Loucy (cell line): ENCODE results near the gene CYTH3.

Experiments
- H2AFZ ChIP-seq: fragments of 200-600 bp; sonication (generic); 2 replicates; pipeline ENCODE4 v1.6.0; 2016; ENCODE audit warnings: antibody characterized with exemption, mild to moderate bottlenecking, low read length, moderate library complexity
- H3F3A ChIP-seq: fragments of 200-600 bp; 2 replicates; pipeline ENCODE4 v1.6.0; 2016; ENCODE audit warnings: antibody characterized with exemption, low read depth, mild to moderate bottlenecking
- H3K27me3 ChIP-seq: fragments of 200-600 bp; sonication (generic); 2 replicates; pipeline ENCODE4 v1.6.1; 2014; ENCODE audit warnings: low read length, mild to moderate bottlenecking; ENCODE audit not compliant: insufficient read depth, poor library complexity, severe bottlenecking
- H3K36me3 ChIP-seq: fragments of 200-600 bp; sonication (generic); 2 replicates; pipeline ENCODE4 v1.6.1; 2016; ENCODE audit warnings: low read length; ENCODE audit not compliant: insufficient read depth
- H3K4me1 ChIP-seq: fragments of 200-600 bp; sonication (generic); 2 replicates; pipeline ENCODE4 v1.5.1; 2014; ENCODE audit warnings: low read length, mild to moderate bottlenecking; ENCODE audit not compliant: insufficient read depth, poor library complexity, severe bottlenecking
- H3K4me2 ChIP-seq: fragments of 200-600 bp; sonication (generic); 2 replicates; pipeline ENCODE4 v1.6.0; 2014; ENCODE audit warnings: antibody characterized with exemption, low read length, low read depth, mild to moderate bottlenecking; ENCODE audit not compliant: poor library complexity, severe bottlenecking
- H3K4me3 ChIP-seq: fragments of 200-600 bp; sonication (generic); 2 replicates; pipeline ENCODE4 v1.5.1; 2014; ENCODE audit warnings: low read length, mild to moderate bottlenecking, mixed read lengths; ENCODE audit not compliant: poor library complexity, severe bottlenecking
- H3K79me2 ChIP-seq: fragments of 200-600 bp; sonication (generic); 2 replicates; pipeline ENCODE4 v1.6.1; 2014; ENCODE audit warnings: low read length; ENCODE audit not compliant: insufficient read depth
- H3K9ac ChIP-seq: fragments of 200-600 bp; sonication (generic); 2 replicates; pipeline ENCODE4 v1.6.0; 2014; ENCODE audit warnings: mild to moderate bottlenecking, low read depth, low read length, moderate library complexity; ENCODE audit not compliant: poor library complexity, severe bottlenecking
- H3K9me2 ChIP-seq: fragments of 200-600 bp; sonication (generic); replicated peaks from 2 replicates; pipeline ENCODE4 v1.6.1; 2016; ENCODE audit warnings: low read depth, low read length, mixed read lengths
- H3K9me3 ChIP-seq: fragments of 200-600 bp; sonication (generic); 2 replicates; pipeline ENCODE4 v1.6.1; 2014; ENCODE audit warnings: mild to moderate bottlenecking, antibody characterized with exemption, low read length, low read depth; ENCODE audit not compliant: insufficient read depth
- H4K20me1 ChIP-seq: fragments of 200-600 bp; sonication (generic); 2 replicates; pipeline ENCODE4 v1.6.0; 2014; ENCODE audit warnings: antibody characterized with exemption, low read length, mild to moderate bottlenecking; ENCODE audit not compliant: insufficient read depth, poor library complexity, severe bottlenecking
- CTCF ChIP-seq: fragments of 200-600 bp; sonication (generic); conservative IDR thresholded peaks from 2 replicates; pipeline ENCODE4 v1.5.1; 2014; ENCODE audit warnings: mild to moderate bottlenecking, antibody characterized with exemption, low read length
- EZH2phosphoT487 ChIP-seq: fragments of 200-600 bp; IDR thresholded peaks from 2 replicates; pipeline ENCODE4 v1.6.1; 2018; ENCODE audit warnings: antibody characterized with exemption, mild to moderate bottlenecking, moderate library complexity, borderline replicate concordance

Gene CYTH3

GRCh38 chr7:6146666-6147065 is 125.8 kb downstream of the CYTH3 start:
- Histone ChIP-seq H3K4me2 (no peak overlapping the region), H3K79me2 (no peaks in the 10 kb centered on the region), H4K20me1 (no peaks in the 10 kb centered on the region), H3K4me1 (peaks cover 11% of the 10 kb centered on the region), H3F3A (no peaks in the 10 kb centered on the region), H3K9me2 (no peaks in the 10 kb centered on the region), H3K4me3 (no peak overlapping the region), H2AFZ (no peak overlapping the region), H3K36me3 (peaks cover 91% of the 10 kb centered on the region), H3K9ac (no peak overlapping the region), H3K9me3 (no peaks in the 10 kb centered on the region), H3K27me3 (no peaks in the 10 kb centered on the region)
- TF ChIP-seq CTCF: no peak
- TF ChIP-seq EZH2phosphoT487: no peak

- H3K4me2 ChIP-seq: peak overlapping the region; percentile 29
- TF ChIP-seq EZH2phosphoT487 (no peak), CTCF (no peak)
These were observed 128.4 kb downstream of the CYTH3 start for GRCh38 chr7:6143997-6144396.

GRCh38 chr7:6142871-6143380 is 129.5 kb downstream of the CYTH3 start:
- H3K9ac ChIP-seq: peak overlapping the region; percentile 51
- no peaks in the 10 kb centered on the region for H3K27me3 ChIP-seq
- H3F3A ChIP-seq: no peaks in the 10 kb centered on the region
- H3K36me3 ChIP-seq: peaks cover 80% of the 10 kb centered on the region
- no peak overlapping the region for H3K4me3 ChIP-seq
- H3K9me3 ChIP-seq: no peaks in the 10 kb centered on the region
- H3K9me2 ChIP-seq: no peaks in the 10 kb centered on the region
- TF ChIP-seq CTCF: no peak
- no peak for TF ChIP-seq EZH2phosphoT487
- H3K4me2 ChIP-seq: no peak overlapping the region
- H4K20me1 ChIP-seq: no peaks in the 10 kb centered on the region
- no peak overlapping the region for H2AFZ ChIP-seq
- no peaks in the 10 kb centered on the region for H3K79me2 ChIP-seq
- H3K4me1 ChIP-seq: peaks cover 11% of the 10 kb centered on the region

More at GRCh38 chr7:6143997-6144396, 128.4 kb downstream of the CYTH3 start:
- Histone ChIP-seq H3K9me2 (no peaks in the 10 kb centered on the region), H3K4me3 (no peak overlapping the region), H3K4me1 (peaks cover 11% of the 10 kb centered on the region), H4K20me1 (no peaks in the 10 kb centered on the region), H3K27me3 (no peaks in the 10 kb centered on the region), H3F3A (no peaks in the 10 kb centered on the region), H3K79me2 (no peaks in the 10 kb centered on the region), H3K36me3 (peaks cover 85% of the 10 kb centered on the region), H3K9ac (peak overlapping the region; percentile 6), H2AFZ (no peak overlapping the region), H3K9me3 (no peaks in the 10 kb centered on the region)
